ENCODE results near the gene GTF2B.

Gene GTF2B

DNA sequence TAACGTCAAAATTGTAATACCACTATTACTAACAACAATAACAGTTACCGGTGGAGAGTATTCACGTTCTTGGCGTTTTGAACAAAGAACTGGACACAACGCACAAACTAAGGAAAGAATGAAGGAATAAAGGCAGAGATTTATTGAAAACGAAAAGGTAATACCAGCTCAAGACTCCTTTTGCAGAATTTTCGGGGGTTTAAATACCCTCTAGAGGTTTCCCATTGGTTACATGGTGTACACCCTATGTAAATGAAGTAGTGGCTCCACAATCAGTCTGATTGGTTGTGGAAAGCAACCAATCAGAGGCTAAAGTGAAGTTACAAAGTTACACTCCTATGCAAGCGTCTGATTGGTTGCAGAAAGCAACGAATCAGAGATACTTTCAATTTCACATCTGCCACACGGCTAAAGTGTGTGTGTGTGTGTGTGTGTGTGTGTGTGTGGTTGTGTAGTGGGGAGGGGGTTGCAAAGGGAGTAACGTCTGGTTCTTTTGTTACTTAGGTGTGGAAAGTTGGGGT is 1.1 kb upstream of the GTF2B start:
- H3K18ac ChIP-seq (ENCODE audit: low read depth in 1 of 2, low read length in 2 of 2) = no peak overlapping the region
- no peak overlapping the region for H4K91ac ChIP-seq (ENCODE audit: low read length)
- no peak overlapping the region for H3K23ac ChIP-seq (ENCODE audit: low read length in 2 of 2)
- WGBS = 85% methylated on average over 11 of the region's 11 CpGs
- H3K4me1 ChIP-seq (ENCODE audit: control insufficient read depth, insufficient read depth, low read depth, low read length) = peaks cover 4% of the 10 kb centered on the region
- no peaks in the 10 kb centered on the region for H3K9me3 ChIP-seq (ENCODE audit: control insufficient read depth, low read length)
- H3K79me1 ChIP-seq (replicated peaks; ENCODE audit: low read length, poor library complexity, severe bottlenecking) = no peaks in the 10 kb centered on the region
- peak; percentile 48 for DNase-seq
- H3K27ac ChIP-seq (ENCODE audit: low read length, poor library complexity, severe bottlenecking) = no peak overlapping the region
- peak overlapping the region; percentile 98 for H3K9ac ChIP-seq (ENCODE audit: low read length)
- H2BK12ac ChIP-seq (ENCODE audit: low read length in 2 of 2) = no peak overlapping the region
- H2BK5ac ChIP-seq (ENCODE audit: low read depth, low read length, poor library complexity, severe bottlenecking) = no peak overlapping the region
- no peaks in the 10 kb centered on the region for H3K27me3 ChIP-seq (ENCODE audit: control insufficient read depth in 1 of 2, insufficient read depth in 1 of 2, low read length in 2 of 2)
- no peak overlapping the region for H3K14ac ChIP-seq (ENCODE audit: low read length in 2 of 2)
- H4K8ac ChIP-seq (ENCODE audit: low read length) = no peak overlapping the region
- H2BK120ac ChIP-seq (ENCODE audit: low read depth, low read length) = no peak overlapping the region
- peaks cover 0 to 2% of the 10 kb centered on the region in 2 experiments for H3K36me3 ChIP-seq (ENCODE audit: control insufficient read depth in 1 of 2, insufficient read depth in 2 of 2, low read depth in 1 of 2, low read length in 2 of 2)
- no peak overlapping the region for H2AFZ ChIP-seq (ENCODE audit: low read depth, low read length)
- H2BK15ac ChIP-seq (ENCODE audit: low read depth, poor library complexity, severe bottlenecking) = no peak overlapping the region
- H3K4me3 ChIP-seq (ENCODE audit: insufficient read depth in 1 of 2, low read depth in 1 of 2, low read length in 2 of 2) = peak overlapping the region in 1 of 2 experiments; percentile 98
- no peak overlapping the region for H3K4me2 ChIP-seq (ENCODE audit: low read length, poor library complexity, severe bottlenecking)
- H3K4ac ChIP-seq (ENCODE audit: low read depth in 1 of 2, low read length in 2 of 2) = no peak overlapping the region
- no peak overlapping the region for H2AK5ac ChIP-seq (ENCODE audit: low read length, severe bottlenecking)

DNA sequence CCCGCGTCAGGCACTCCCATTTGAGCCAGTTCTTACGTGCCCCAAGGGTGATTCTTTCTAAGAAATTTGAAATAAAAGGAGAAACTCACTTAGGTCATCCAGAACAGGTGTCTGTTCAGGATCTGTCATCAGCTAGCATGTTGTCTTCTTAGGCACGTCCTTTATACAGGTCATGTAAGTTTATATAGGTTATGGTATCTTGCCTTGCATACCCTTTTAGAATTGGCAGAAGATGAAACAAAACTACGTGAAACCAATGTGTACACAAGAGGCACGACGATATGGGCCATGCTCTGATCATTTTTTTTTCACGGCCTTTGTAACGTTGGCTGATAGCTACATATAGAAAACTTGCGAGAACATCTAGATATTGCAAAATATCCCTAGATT is 579 bp upstream of the GTF2B start:
- 67% methylated on average over 8 of the region's 10 CpGs for WGBS

DNA sequence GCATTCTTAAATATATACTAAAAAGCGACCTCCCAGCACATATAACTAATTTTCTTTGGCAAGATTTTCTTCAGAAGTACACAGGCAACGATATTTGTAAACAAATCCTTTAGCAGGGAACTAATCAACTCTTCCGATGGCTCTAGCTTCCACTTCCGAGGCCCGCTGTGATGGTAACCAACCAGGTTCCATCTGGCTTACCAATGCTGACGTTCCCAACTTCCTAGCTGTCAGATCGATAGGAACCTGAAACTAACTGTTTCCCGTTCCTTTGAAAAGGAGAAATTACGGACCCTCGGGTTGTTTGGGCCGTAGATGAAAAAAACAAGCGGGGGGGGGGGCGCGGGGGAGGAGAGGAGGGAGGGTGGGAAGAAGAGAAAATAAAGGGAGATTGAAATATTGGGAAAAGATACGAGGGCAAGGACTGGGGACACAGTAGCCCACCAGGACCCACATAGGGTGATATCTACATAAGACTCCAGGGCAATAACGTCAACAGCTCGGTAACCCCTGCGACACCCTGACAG is 513 bp downstream of the GTF2B start:
- Histone ChIP-seq H2BK5ac (ENCODE audit: low read depth, low read length, poor library complexity, severe bottlenecking) (no peak overlapping the region), H3K27me3 (ENCODE audit: control insufficient read depth in 1 of 2, insufficient read depth in 1 of 2, low read length in 2 of 2) (no peaks in the 10 kb centered on the region), H3K18ac (ENCODE audit: low read depth in 1 of 2, low read length in 2 of 2) (peak overlapping the region; percentile 17 to 93), H3K23ac (ENCODE audit: low read length in 2 of 2) (no peak overlapping the region), H3K36me3 (ENCODE audit: control insufficient read depth in 1 of 2, insufficient read depth in 2 of 2, low read depth in 1 of 2, low read length in 2 of 2) (peaks cover 4 to 17% of the 10 kb centered on the region in 2 experiments), H3K9me3 (ENCODE audit: control insufficient read depth, low read length) (no peaks in the 10 kb centered on the region), H4K91ac (ENCODE audit: low read length) (peak overlapping the region; percentile 25), H4K8ac (ENCODE audit: low read length) (peak overlapping the region; percentile 16), H2BK15ac (ENCODE audit: low read depth, poor library complexity, severe bottlenecking) (no peak overlapping the region), H3K79me1 (replicated peaks; ENCODE audit: low read length, poor library complexity, severe bottlenecking) (no peaks in the 10 kb centered on the region), H3K14ac (ENCODE audit: low read length in 2 of 2) (peak overlapping the region in 1 of 2 experiments; percentile 83), H2AFZ (ENCODE audit: low read depth, low read length) (peak overlapping the region; percentile 86), H3K4ac (ENCODE audit: low read depth in 1 of 2, low read length in 2 of 2) (peak overlapping the region; percentile 53 to 85), H2AK5ac (ENCODE audit: low read length, severe bottlenecking) (no peak overlapping the region), H2BK12ac (ENCODE audit: low read length in 2 of 2) (no peak overlapping the region), H3K4me1 (ENCODE audit: control insufficient read depth, insufficient read depth, low read depth, low read length) (peaks cover 4% of the 10 kb centered on the region), H3K27ac (ENCODE audit: low read length, poor library complexity, severe bottlenecking) (peak overlapping the region; percentile 0), H2BK120ac (ENCODE audit: low read depth, low read length) (no peak overlapping the region), H3K4me2 (ENCODE audit: low read length, poor library complexity, severe bottlenecking) (peak overlapping the region; percentile 71), H3K4me3 (ENCODE audit: insufficient read depth in 1 of 2, low read depth in 1 of 2, low read length in 2 of 2) (peak overlapping the region; percentile 86 to 98), H3K9ac (ENCODE audit: low read length) (peak overlapping the region; percentile 98)
- 2% methylated on average over 14 of the region's 18 CpGs for WGBS
- peak; percentile 72 for DNase-seq

More for the DNA sequence above, 579 bp upstream of the GTF2B start:
- no peaks in the 10 kb centered on the region for H3K9me3 ChIP-seq (ENCODE audit: control insufficient read depth, low read length)
- no peak overlapping the region for H2AFZ ChIP-seq (ENCODE audit: low read depth, low read length)
- H3K27me3 ChIP-seq (ENCODE audit: control insufficient read depth in 1 of 2, insufficient read depth in 1 of 2, low read length in 2 of 2) = no peaks in the 10 kb centered on the region
- no peak overlapping the region for H3K18ac ChIP-seq (ENCODE audit: low read depth in 1 of 2, low read length in 2 of 2)
- peak overlapping the region; percentile 53 for H3K4me2 ChIP-seq (ENCODE audit: low read length, poor library complexity, severe bottlenecking)
- no peak overlapping the region for H3K4ac ChIP-seq (ENCODE audit: low read depth in 1 of 2, low read length in 2 of 2)
- H3K23ac ChIP-seq (ENCODE audit: low read length in 2 of 2) = no peak overlapping the region
- no peak overlapping the region for H2BK15ac ChIP-seq (ENCODE audit: low read depth, poor library complexity, severe bottlenecking)
- H2BK12ac ChIP-seq (ENCODE audit: low read length in 2 of 2) = no peak overlapping the region
- peak overlapping the region; percentile 98 for H3K9ac ChIP-seq (ENCODE audit: low read length)
- H4K91ac ChIP-seq (ENCODE audit: low read length) = no peak overlapping the region
- H2BK120ac ChIP-seq (ENCODE audit: low read depth, low read length) = no peak overlapping the region
- no peak overlapping the region for H3K27ac ChIP-seq (ENCODE audit: low read length, poor library complexity, severe bottlenecking)
- no peaks in the 10 kb centered on the region for H3K79me1 ChIP-seq (replicated peaks; ENCODE audit: low read length, poor library complexity, severe bottlenecking)
- DNase-seq = no peak
- peaks cover 4% of the 10 kb centered on the region for H3K4me1 ChIP-seq (ENCODE audit: control insufficient read depth, insufficient read depth, low read depth, low read length)
- no peak overlapping the region for H2AK5ac ChIP-seq (ENCODE audit: low read length, severe bottlenecking)
- peak overlapping the region in 1 of 2 experiments; percentile 98 for H3K4me3 ChIP-seq (ENCODE audit: insufficient read depth in 1 of 2, low read depth in 1 of 2, low read length in 2 of 2)
- H4K8ac ChIP-seq (ENCODE audit: low read length) = no peak overlapping the region
- no peak overlapping the region for H2BK5ac ChIP-seq (ENCODE audit: low read depth, low read length, poor library complexity, severe bottlenecking)
- H3K14ac ChIP-seq (ENCODE audit: low read length in 2 of 2) = no peak overlapping the region
- peaks cover 1 to 6% of the 10 kb centered on the region in 2 experiments for H3K36me3 ChIP-seq (ENCODE audit: control insufficient read depth in 1 of 2, insufficient read depth in 2 of 2, low read depth in 1 of 2, low read length in 2 of 2)

DNA sequence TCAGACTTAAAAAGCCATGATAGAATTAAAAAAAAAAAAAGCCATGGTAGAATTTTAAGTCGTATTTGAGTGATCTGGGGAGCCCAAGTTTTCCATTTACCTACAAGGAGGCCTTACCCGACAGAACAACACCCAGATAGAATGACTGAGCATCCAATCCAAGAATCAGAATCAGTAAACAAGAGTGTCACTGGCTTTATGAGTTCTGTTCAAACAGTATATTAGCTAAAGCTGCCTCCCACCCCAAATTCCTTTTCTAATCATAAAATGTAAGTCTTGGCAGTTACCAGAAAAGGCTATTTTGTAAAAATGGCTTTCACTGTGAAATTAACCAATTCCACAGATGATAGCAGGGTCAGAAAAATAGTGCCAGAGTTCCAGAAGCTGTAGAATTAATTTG is 1.2 kb downstream of the GTF2B start:
- Histone ChIP-seq H2BK120ac (ENCODE audit: low read depth, low read length) (no peak overlapping the region), H2BK5ac (ENCODE audit: low read depth, low read length, poor library complexity, severe bottlenecking) (no peak overlapping the region), H2BK15ac (ENCODE audit: low read depth, poor library complexity, severe bottlenecking) (no peak overlapping the region), H3K23ac (ENCODE audit: low read length in 2 of 2) (no peak overlapping the region), H3K18ac (ENCODE audit: low read depth in 1 of 2, low read length in 2 of 2) (no peak overlapping the region), H3K36me3 (ENCODE audit: control insufficient read depth in 1 of 2, insufficient read depth in 2 of 2, low read depth in 1 of 2, low read length in 2 of 2) (peaks cover 8 to 23% of the 10 kb centered on the region in 2 experiments), H3K14ac (ENCODE audit: low read length in 2 of 2) (no peak overlapping the region), H3K4ac (ENCODE audit: low read depth in 1 of 2, low read length in 2 of 2) (no peak overlapping the region), H4K8ac (ENCODE audit: low read length) (no peak overlapping the region), H2AK5ac (ENCODE audit: low read length, severe bottlenecking) (no peak overlapping the region), H3K27ac (ENCODE audit: low read length, poor library complexity, severe bottlenecking) (no peak overlapping the region), H3K9ac (ENCODE audit: low read length) (peak overlapping the region; percentile 98), H3K79me1 (replicated peaks; ENCODE audit: low read length, poor library complexity, severe bottlenecking) (peaks cover 2% of the 10 kb centered on the region), H2BK12ac (ENCODE audit: low read length in 2 of 2) (no peak overlapping the region), H3K9me3 (ENCODE audit: control insufficient read depth, low read length) (no peaks in the 10 kb centered on the region), H3K4me2 (ENCODE audit: low read length, poor library complexity, severe bottlenecking) (peak overlapping the region; percentile 71), H4K91ac (ENCODE audit: low read length) (no peak overlapping the region), H3K4me3 (ENCODE audit: insufficient read depth in 1 of 2, low read depth in 1 of 2, low read length in 2 of 2) (peak overlapping the region in 1 of 2 experiments; percentile 98), H2AFZ (ENCODE audit: low read depth, low read length) (no peak overlapping the region), H3K4me1 (ENCODE audit: control insufficient read depth, insufficient read depth, low read depth, low read length) (peaks cover 4% of the 10 kb centered on the region), H3K27me3 (ENCODE audit: control insufficient read depth in 1 of 2, insufficient read depth in 1 of 2, low read length in 2 of 2) (no peaks in the 10 kb centered on the region)
- no peak for DNase-seq
- WGBS = 100% methylated on average over 2 of the region's 2 CpGs
